ENCODE data around the gene ALAD.
A peak's percentile ranks its signal among the peaks of the same experiment; 100 is the strongest.

Gene ALAD

GRCh38 chr9:113375057-113376023 is 25.7 kb downstream of the ALAD start:
- peaks cover 24% of the 10 kb centered on the region for H3K79me2 ChIP-seq (ENCODE audit: low read length)
- no peaks in the 10 kb centered on the region for H3K36me3 ChIP-seq (replicated peaks; ENCODE audit: insufficient read depth, low read length)
- H3K9me2 ChIP-seq (replicated peaks; ENCODE audit: insufficient read depth, low read length), result no peaks in the 10 kb centered on the region
- H3K27me3 ChIP-seq (replicated peaks; ENCODE audit: insufficient read depth, low read length), result no peaks in the 10 kb centered on the region
- DNase-seq, result no peak
- peak overlapping the region; percentile 41; the same call in 1 of the 2 replicates for H3K9ac ChIP-seq (ENCODE audit: low read length)
- TF ChIP-seq CTCF (IDR thresholded peaks at IDR 0.05; ENCODE audit: low read length), result no peak
- TF ChIP-seq EZH2phosphoT487 (IDR thresholded peaks at IDR 0.05; ENCODE audit: low read length), result no peak
- no peak for TF ChIP-seq EZH2 (optimal IDR thresholded peaks at IDR 0.05; ENCODE audit: low read depth, low read length)
- H3K4me2 ChIP-seq (ENCODE audit: low read depth, low read length), result peak overlapping the region; percentile 77
- H3K4me3 ChIP-seq (ENCODE audit: low read length), result peak overlapping the region; percentile 49
- peaks cover 20% of the 10 kb centered on the region for H3F3A ChIP-seq (ENCODE audit: insufficient read depth, low read length)
- H2AFZ ChIP-seq (ENCODE audit: low read length), result no peak overlapping the region
- H3K9me3 ChIP-seq (replicated peaks; ENCODE audit: insufficient read depth, low read length), result no peaks in the 10 kb centered on the region
- H3K4me1 ChIP-seq (ENCODE audit: low read length), result peaks cover 15% of the 10 kb centered on the region
- H4K20me1 ChIP-seq (ENCODE audit: insufficient read depth, low read length), result no peaks in the 10 kb centered on the region
- H3K27ac ChIP-seq (ENCODE audit: low read length), result peak overlapping the region; percentile 4; the same call in 1 of the 2 replicates

- DNase-seq, result no peak
- peak overlapping the region; percentile 35; the same call in 1 of the 2 replicates for H3K27ac ChIP-seq (ENCODE audit: low read length)
- peaks cover 15% of the 10 kb centered on the region for H3K4me1 ChIP-seq (ENCODE audit: low read length)
- H3K27me3 ChIP-seq (replicated peaks; ENCODE audit: insufficient read depth, low read length), result no peaks in the 10 kb centered on the region
- no peaks in the 10 kb centered on the region for H4K20me1 ChIP-seq (ENCODE audit: insufficient read depth, low read length)
- H3F3A ChIP-seq (ENCODE audit: insufficient read depth, low read length), result peaks cover 20% of the 10 kb centered on the region
- no peaks in the 10 kb centered on the region for H3K9me2 ChIP-seq (replicated peaks; ENCODE audit: insufficient read depth, low read length)
- H3K4me2 ChIP-seq (ENCODE audit: low read depth, low read length), result peak overlapping the region; percentile 33; the same call in 1 of the 2 replicates
- H3K9ac ChIP-seq (ENCODE audit: low read length), result no peak overlapping the region
- H2AFZ ChIP-seq (ENCODE audit: low read length), result no peak overlapping the region
- H3K36me3 ChIP-seq (replicated peaks; ENCODE audit: insufficient read depth, low read length), result no peaks in the 10 kb centered on the region
- H3K4me3 ChIP-seq (ENCODE audit: low read length), result no peak overlapping the region
- TF ChIP-seq EZH2 (optimal IDR thresholded peaks at IDR 0.05; ENCODE audit: low read depth, low read length) (no peak), CTCF (IDR thresholded peaks at IDR 0.05; ENCODE audit: low read length) (no peak), EZH2phosphoT487 (IDR thresholded peaks at IDR 0.05; ENCODE audit: low read length) (no peak)
- H3K79me2 ChIP-seq (ENCODE audit: low read length), result peaks cover 24% of the 10 kb centered on the region
- H3K9me3 ChIP-seq (replicated peaks; ENCODE audit: insufficient read depth, low read length), result no peaks in the 10 kb centered on the region
Observed at GRCh38 chr9:113373676-113374392, 27.2 kb downstream of the ALAD start.

GRCh38 chr9:113373256-113373655 is 27.8 kb downstream of the ALAD start:
- no peaks in the 10 kb centered on the region for H4K20me1 ChIP-seq (ENCODE audit: insufficient read depth, low read length)
- H3F3A ChIP-seq (ENCODE audit: insufficient read depth, low read length), result peaks cover 20% of the 10 kb centered on the region
- no peaks in the 10 kb centered on the region for H3K27me3 ChIP-seq (replicated peaks; ENCODE audit: insufficient read depth, low read length)
- no peaks in the 10 kb centered on the region for H3K36me3 ChIP-seq (replicated peaks; ENCODE audit: insufficient read depth, low read length)
- DNase-seq, result no peak
- H3K4me1 ChIP-seq (ENCODE audit: low read length), result peaks cover 15% of the 10 kb centered on the region
- no peak overlapping the region for H3K9ac ChIP-seq (ENCODE audit: low read length)
- H3K9me2 ChIP-seq (replicated peaks; ENCODE audit: insufficient read depth, low read length), result no peaks in the 10 kb centered on the region
- peak overlapping the region; percentile 33; the same call in 1 of the 2 replicates for H3K4me2 ChIP-seq (ENCODE audit: low read depth, low read length)
- TF ChIP-seq EZH2phosphoT487 (IDR thresholded peaks at IDR 0.05; ENCODE audit: low read length) (no peak), EZH2 (optimal IDR thresholded peaks at IDR 0.05; ENCODE audit: low read depth, low read length) (no peak), CTCF (IDR thresholded peaks at IDR 0.05; ENCODE audit: low read length) (no peak)
- H3K27ac ChIP-seq (ENCODE audit: low read length), result peak overlapping the region; percentile 35; the same call in 1 of the 2 replicates
- peaks cover 24% of the 10 kb centered on the region for H3K79me2 ChIP-seq (ENCODE audit: low read length)
- H3K4me3 ChIP-seq (ENCODE audit: low read length), result no peak overlapping the region
- no peaks in the 10 kb centered on the region for H3K9me3 ChIP-seq (replicated peaks; ENCODE audit: insufficient read depth, low read length)
- no peak overlapping the region for H2AFZ ChIP-seq (ENCODE audit: low read length)

Measured in MM.1S (cell line).